GM12878 (cell line): ENCODE measurements around the gene LSM14A.

ENCODE experiments used
- PAX8 ChIP-seq: fragments of 450-650 bp; IDR thresholded peaks from 2 replicates; pipeline ENCODE4 v1.6.1; 2017; ENCODE audit warnings: mild to moderate bottlenecking, moderate library complexity
- RAD21 ChIP-seq: IDR thresholded peaks from 2 replicates; pipeline ENCODE4 v1.6.1; 2011; ENCODE audit warnings: mild to moderate bottlenecking, low read depth, low read length, moderate library complexity; ENCODE audit not compliant: insufficient read depth
- RFX5 ChIP-seq: IDR thresholded peaks from 2 replicates; pipeline ENCODE4 v1.6.1; 2011; ENCODE audit warnings: low read depth, low read length, improper control_type of control experiment
- TARDBP ChIP-seq: IDR thresholded peaks from 2 replicates; pipeline ENCODE4 v1.6.1; 2016; ENCODE audit warnings: borderline replicate concordance
- TF ChIP-seq, protein P1 (sequence below), 3 experiments: IDR thresholded peaks in 2 of 3; conservative IDR thresholded peaks in 1 of 3; 2 replicates each; pipeline ENCODE4 v1.5.1; 2011; ENCODE audit warnings: low read depth in 3 of 3, low read length in 3 of 3, mild to moderate bottlenecking in 3 of 3, control low read depth in 2 of 3, moderate library complexity in 2 of 3, inconsistent platforms in 1 of 3, mixed read lengths in 1 of 3; ENCODE audit not compliant: control insufficient read depth in 2 of 3, insufficient read depth in 1 of 3; ENCODE audit errors: extremely low read depth in 1 of 3
- TF ChIP-seq, protein P2 (sequence below): IDR thresholded peaks from 2 replicates; pipeline ENCODE4 v1.6.1; 2012; ENCODE audit warnings: low read length, inconsistent platforms

GRCh38 chr19:34150558-34150957 lies 21.7 kb upstream of the LSM14A start:
- TF ChIP-seq, protein P1, sequence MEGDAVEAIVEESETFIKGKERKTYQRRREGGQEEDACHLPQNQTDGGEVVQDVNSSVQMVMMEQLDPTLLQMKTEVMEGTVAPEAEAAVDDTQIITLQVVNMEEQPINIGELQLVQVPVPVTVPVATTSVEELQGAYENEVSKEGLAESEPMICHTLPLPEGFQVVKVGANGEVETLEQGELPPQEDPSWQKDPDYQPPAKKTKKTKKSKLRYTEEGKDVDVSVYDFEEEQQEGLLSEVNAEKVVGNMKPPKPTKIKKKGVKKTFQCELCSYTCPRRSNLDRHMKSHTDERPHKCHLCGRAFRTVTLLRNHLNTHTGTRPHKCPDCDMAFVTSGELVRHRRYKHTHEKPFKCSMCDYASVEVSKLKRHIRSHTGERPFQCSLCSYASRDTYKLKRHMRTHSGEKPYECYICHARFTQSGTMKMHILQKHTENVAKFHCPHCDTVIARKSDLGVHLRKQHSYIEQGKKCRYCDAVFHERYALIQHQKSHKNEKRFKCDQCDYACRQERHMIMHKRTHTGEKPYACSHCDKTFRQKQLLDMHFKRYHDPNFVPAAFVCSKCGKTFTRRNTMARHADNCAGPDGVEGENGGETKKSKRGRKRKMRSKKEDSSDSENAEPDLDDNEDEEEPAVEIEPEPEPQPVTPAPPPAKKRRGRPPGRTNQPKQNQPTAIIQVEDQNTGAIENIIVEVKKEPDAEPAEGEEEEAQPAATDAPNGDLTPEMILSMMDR (IDR thresholded peaks at IDR 0.05 in 2 of 3, conservative IDR thresholded peaks at IDR 0.05 in 1 of 3; ENCODE audit: control insufficient read depth in 2 of 3, extremely low read depth in 1 of 3, insufficient read depth in 1 of 3, low read depth in 3 of 3, low read length in 3 of 3): no peak
- no peak for TF ChIP-seq PAX8
- no peak for TF ChIP-seq RAD21
- no peak for TF ChIP-seq TARDBP
- no peak for TF ChIP-seq RFX5
- TF ChIP-seq, protein P2, sequence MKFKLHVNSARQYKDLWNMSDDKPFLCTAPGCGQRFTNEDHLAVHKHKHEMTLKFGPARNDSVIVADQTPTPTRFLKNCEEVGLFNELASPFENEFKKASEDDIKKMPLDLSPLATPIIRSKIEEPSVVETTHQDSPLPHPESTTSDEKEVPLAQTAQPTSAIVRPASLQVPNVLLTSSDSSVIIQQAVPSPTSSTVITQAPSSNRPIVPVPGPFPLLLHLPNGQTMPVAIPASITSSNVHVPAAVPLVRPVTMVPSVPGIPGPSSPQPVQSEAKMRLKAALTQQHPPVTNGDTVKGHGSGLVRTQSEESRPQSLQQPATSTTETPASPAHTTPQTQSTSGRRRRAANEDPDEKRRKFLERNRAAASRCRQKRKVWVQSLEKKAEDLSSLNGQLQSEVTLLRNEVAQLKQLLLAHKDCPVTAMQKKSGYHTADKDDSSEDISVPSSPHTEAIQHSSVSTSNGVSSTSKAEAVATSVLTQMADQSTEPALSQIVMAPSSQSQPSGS: no peak
